Fibroblast of villous mesenchyme (primary cell): ENCODE measurements around the gene ACKR3. TPM values are rescaled to one million over a fixed set of nuclear protein-coding genes. Genes with fewer than 3 reads are reported as not detected.

Experiments used
- DNase-seq: peaks from one replicate; pipeline ENCODE4 v3.0.0-alpha.2; 2010; ENCODE audit warnings: low read depth
- H3K4me3 ChIP-seq: 2 replicates; pipeline ENCODE4 v1.5.1; 2011; ENCODE audit warnings: low read depth, mild to moderate bottlenecking, low read length
- total RNA-seq: library from RNA; depleted of rRNA; stranded (reverse); fragments of >200 nt; gene quantifications from 2 replicates; pipeline ENCODE4 v1.2.3, GENCODE V29; 2012
- TF ChIP-seq, protein P1 (sequence below): IDR thresholded peaks from 2 replicates; pipeline ENCODE4 v1.5.1; 2012; ENCODE audit warnings: low read depth, mild to moderate bottlenecking, low read length; ENCODE audit not compliant: insufficient read depth

ACKR3 gene
- total RNA-seq, 1 donor = not detected

GRCh38 chr2:236547725-236548124 lies 21.9 kb upstream of the ACKR3 start:
- TF ChIP-seq, protein P1, sequence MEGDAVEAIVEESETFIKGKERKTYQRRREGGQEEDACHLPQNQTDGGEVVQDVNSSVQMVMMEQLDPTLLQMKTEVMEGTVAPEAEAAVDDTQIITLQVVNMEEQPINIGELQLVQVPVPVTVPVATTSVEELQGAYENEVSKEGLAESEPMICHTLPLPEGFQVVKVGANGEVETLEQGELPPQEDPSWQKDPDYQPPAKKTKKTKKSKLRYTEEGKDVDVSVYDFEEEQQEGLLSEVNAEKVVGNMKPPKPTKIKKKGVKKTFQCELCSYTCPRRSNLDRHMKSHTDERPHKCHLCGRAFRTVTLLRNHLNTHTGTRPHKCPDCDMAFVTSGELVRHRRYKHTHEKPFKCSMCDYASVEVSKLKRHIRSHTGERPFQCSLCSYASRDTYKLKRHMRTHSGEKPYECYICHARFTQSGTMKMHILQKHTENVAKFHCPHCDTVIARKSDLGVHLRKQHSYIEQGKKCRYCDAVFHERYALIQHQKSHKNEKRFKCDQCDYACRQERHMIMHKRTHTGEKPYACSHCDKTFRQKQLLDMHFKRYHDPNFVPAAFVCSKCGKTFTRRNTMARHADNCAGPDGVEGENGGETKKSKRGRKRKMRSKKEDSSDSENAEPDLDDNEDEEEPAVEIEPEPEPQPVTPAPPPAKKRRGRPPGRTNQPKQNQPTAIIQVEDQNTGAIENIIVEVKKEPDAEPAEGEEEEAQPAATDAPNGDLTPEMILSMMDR = no peak
- no peak overlapping the region for H3K4me3 ChIP-seq
- DNase-seq = no peak

- peak; percentile 67 for DNase-seq
- no peak overlapping the region for H3K4me3 ChIP-seq
- TF ChIP-seq, protein P1 = no peak
Observed at GRCh38 chr2:236548179-236548921, 21.3 kb upstream of the ACKR3 start.

GRCh38 chr2:236549165-236549564 lies 20.5 kb upstream of the ACKR3 start:
- TF ChIP-seq, protein P1 = no peak
- no peak for DNase-seq

DNA sequence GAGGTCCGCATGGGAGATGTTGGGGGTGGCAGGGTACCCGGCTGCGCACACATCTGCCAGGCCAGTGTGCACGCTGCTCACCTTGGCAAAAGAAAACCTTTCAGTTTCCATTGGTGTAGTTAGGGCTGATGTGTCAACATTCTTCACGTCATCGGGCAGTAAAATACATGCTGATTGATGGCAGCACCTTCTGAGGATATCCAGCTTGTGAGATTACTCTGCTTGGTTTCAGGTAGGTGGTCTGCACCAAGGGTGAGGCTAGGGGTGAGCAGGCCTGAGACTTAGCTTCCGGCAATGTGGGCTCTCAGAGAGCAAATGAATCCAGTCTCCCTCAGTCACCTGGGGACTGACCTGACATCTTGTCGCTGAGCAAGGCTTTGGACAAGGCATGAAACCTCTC lies 19.3 kb upstream of the ACKR3 start:
- DNase-seq = no peak
- TF ChIP-seq, protein P1 = no peak
- H3K4me3 ChIP-seq = no peak overlapping the region

More at GRCh38 chr2:236549165-236549564, 20.5 kb upstream of the ACKR3 start:
- no peak overlapping the region for H3K4me3 ChIP-seq

DNA sequence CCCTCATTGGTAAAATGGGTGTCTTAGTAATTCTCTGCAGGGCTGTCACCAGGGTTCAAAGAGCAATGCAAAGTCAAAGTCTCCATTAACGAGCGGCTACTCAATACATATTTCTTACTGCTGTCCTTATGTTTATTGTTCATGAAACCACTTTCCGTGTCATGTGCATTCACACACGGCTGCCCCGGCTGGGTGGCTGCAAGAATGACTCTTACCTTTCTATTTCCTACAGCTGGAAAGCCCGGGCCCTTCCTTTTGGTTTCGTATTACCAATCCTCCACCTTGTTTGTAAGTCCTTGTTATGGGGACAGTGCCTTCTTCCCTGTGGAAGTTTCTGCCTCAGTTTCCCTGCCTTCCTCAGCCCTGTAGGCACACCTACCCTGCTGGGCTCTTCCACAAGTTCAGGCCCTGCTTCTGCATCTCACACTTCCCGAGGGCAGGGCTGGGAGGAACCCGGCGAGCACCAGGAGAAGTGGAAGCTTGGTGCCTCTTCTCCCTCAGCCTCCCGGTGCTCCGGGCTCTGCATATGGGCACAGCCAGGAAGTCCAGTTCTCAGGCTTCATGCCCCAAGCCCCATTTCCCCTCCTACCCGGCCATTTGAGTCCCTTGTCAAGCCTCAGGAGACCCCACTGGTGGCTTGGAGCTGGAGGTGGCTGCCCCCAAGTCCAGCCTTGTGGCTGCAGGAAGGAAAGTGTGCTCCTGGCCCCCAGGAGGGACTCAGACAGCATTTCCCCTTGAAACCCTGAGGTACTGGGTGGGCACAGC lies 18.7 kb upstream of the ACKR3 start:
- H3K4me3 ChIP-seq = no peak overlapping the region
- TF ChIP-seq, protein P1 = no peak
- no peak for DNase-seq

DNA sequence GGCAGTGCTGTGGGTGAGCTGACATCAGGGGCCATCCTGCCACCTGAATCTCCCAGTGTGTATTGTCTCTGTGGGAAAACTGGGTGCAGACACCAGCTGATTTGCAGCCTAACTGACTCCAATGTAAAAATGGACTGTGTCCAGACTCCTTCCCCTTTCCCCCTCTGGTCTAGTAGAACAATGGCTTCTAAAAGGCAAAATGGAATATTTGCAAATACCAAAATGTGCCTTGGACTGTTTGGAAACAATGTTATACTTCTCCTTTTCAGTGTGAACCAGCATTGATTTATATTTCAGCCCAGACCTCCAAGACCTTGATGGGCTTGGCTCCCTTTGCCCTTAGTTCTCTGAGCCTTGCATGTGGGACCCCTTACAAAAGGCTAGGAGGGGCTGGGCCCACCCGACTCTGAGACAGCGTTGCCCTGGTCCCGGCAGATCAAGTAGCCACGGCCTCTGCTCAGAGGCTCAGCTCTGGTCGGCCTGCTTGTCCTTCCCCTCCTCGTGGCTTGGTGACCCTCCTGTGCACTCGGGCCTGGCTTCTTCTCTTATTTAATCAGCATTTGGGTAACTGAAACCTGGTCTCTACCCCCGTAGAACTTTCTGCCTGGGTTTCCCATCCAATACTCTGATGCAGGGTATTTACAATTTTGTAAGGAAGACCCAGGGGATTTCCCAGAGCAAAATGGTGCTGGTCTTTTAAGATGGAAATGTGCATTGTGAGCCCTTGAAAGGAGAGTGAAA lies 18.0 kb upstream of the ACKR3 start:
- DNase-seq = no peak
- TF ChIP-seq, protein P1 = no peak
- H3K4me3 ChIP-seq = no peak overlapping the region
